SK-N-SH (cell line): ENCODE results near the gene ZSCAN9. TPM values are rescaled to one million over a fixed set of nuclear protein-coding genes. Genes with fewer than 3 reads are reported as not detected.

Source experiments
- CTCF ChIA-PET: fragments of 300-600, 350-600 bp; formaldehyde crosslinking; extraction: SDS; loops from one replicate; lab custom pipeline; 2021; lab: Yijun Ruan, JAX
- POLR2A ChIA-PET: fragments of 350-600 bp; sonication (Branson Sonifier 250); formaldehyde crosslinking; extraction: SDS; loops from one replicate; lab custom pipeline; 2020; ENCODE audit warnings: antibody characterized with exemption, inconsistent platforms; lab: Yijun Ruan, JAX
- DNase-seq: peaks from one replicate; pipeline ENCODE4 v3.0.0; 2012
- H2AFZ ChIP-seq: fragments of 200-600 bp; sonication (generic); 2 replicates; pipeline ENCODE4 v1.8.1; 2016; ENCODE audit warnings: antibody characterized with exemption, mild to moderate bottlenecking, low read depth
- H3F3A ChIP-seq: fragments of 200-600 bp; sonication (generic); replicated peaks from 2 replicates; pipeline ENCODE3; 2016; ENCODE audit warnings: antibody characterized with exemption, mild to moderate bottlenecking; ENCODE audit not compliant: insufficient read depth
- H3K27ac ChIP-seq, 2 experiments: fragments of 200-500 bp in 1 of 2; fragments of 200-600 bp in 1 of 2; sonication (Bioruptor generic) in 1 of 2; sonication (generic), shearing (Covaris generic) in 1 of 2; 2 replicates each; pipeline versions ENCODE4 v1.5.1 to v1.6.1; 2014 to 2016; ENCODE audit warnings: low read depth in 2 of 2, inconsistent platforms in 1 of 2, low read length in 1 of 2, mild to moderate bottlenecking in 1 of 2, mixed read lengths in 1 of 2
- H3K27me3 ChIP-seq: fragments of 200-600 bp; sonication (generic), shearing (Covaris generic); 2 replicates; pipeline ENCODE4 v1.6.1; 2016; ENCODE audit warnings: mixed run types; ENCODE audit not compliant: insufficient read depth
- H3K36me3 ChIP-seq, 2 experiments: fragments of 200-500 bp in 1 of 2; fragments of 200-600 bp in 1 of 2; sonication (Bioruptor generic) in 1 of 2; sonication (generic) in 1 of 2; replicated peaks in 1 of 2; 2 replicates each; pipeline versions ENCODE3 to v1.5.1; 2014 to 2016; ENCODE audit warnings: low read length in 1 of 2, mild to moderate bottlenecking in 1 of 2; ENCODE audit not compliant: insufficient read depth in 2 of 2, control insufficient read depth in 1 of 2
- H3K4me1 ChIP-seq, 2 experiments: fragments of 200-500 bp in 1 of 2; fragments of 200-600 bp in 1 of 2; sonication (Bioruptor generic) in 1 of 2; sonication (generic), shearing (Covaris generic) in 1 of 2; 2 replicates each; pipeline versions ENCODE4 v1.5.1 to v1.6.1; 2014 to 2016; ENCODE audit warnings: low read depth in 1 of 2, low read length in 1 of 2, mixed run types in 1 of 2; ENCODE audit not compliant: insufficient read depth in 2 of 2, control insufficient read depth in 1 of 2
- H3K4me2 ChIP-seq: fragments of 200-600 bp; sonication (generic), shearing (Covaris generic); 2 replicates; pipeline ENCODE4 v1.6.1; 2017; ENCODE audit warnings: mixed run types
- H3K4me3 ChIP-seq, 2 experiments: fragments of 200-500 bp in 1 of 2; fragments of 200-600 bp in 1 of 2; sonication (Bioruptor generic) in 1 of 2; sonication (generic), shearing (Covaris generic) in 1 of 2; 2 replicates each; pipeline versions ENCODE4 v1.5.1 to v1.8.1; 2014 to 2016; ENCODE audit warnings: low read depth in 2 of 2, inconsistent platforms in 1 of 2, low read length in 1 of 2, mild to moderate bottlenecking in 1 of 2, mixed read lengths in 1 of 2, moderate library complexity in 1 of 2
- H3K79me2 ChIP-seq: fragments of 200-600 bp; sonication (generic); 2 replicates; pipeline ENCODE4 v1.8.1; 2017; ENCODE audit warnings: mild to moderate bottlenecking; ENCODE audit not compliant: insufficient read depth
- H3K9ac ChIP-seq: fragments of 200-600 bp; sonication (generic); 2 replicates; pipeline ENCODE4 v1.6.1; 2017; ENCODE audit warnings: mixed run types
- H3K9me2 ChIP-seq: fragments of 200-600 bp; sonication (generic); 2 replicates; pipeline ENCODE4 v1.6.1; 2017; ENCODE audit warnings: mixed run types
- H3K9me3 ChIP-seq: fragments of 200-600 bp; sonication (generic); 2 replicates; pipeline ENCODE4 v1.6.1; 2017; ENCODE audit warnings: mixed run types, mild to moderate bottlenecking, moderate library complexity
- H4K20me1 ChIP-seq: fragments of 200-600 bp; sonication (generic); 2 replicates; pipeline ENCODE4 v1.6.1; 2017; ENCODE audit warnings: mild to moderate bottlenecking, mixed run types; ENCODE audit not compliant: insufficient read depth
- ELF1 ChIP-seq: IDR thresholded peaks from 2 replicates; pipeline ENCODE4 v1.4.0; 2012
- EP300 ChIP-seq, 2 experiments: IDR thresholded peaks; 2 replicates each; pipeline versions ENCODE4 v1.4.0 to v1.6.1; 2012; ENCODE audit warnings: borderline replicate concordance in 1 of 2, low read depth in 1 of 2, low read length in 1 of 2
- EZH2phosphoT487 ChIP-seq: fragments of 200-600 bp; sonication (generic); IDR thresholded peaks from 2 replicates; pipeline ENCODE4 v1.6.1; 2017; ENCODE audit warnings: low read depth, mixed run types, mild to moderate bottlenecking, antibody characterized with exemption, moderate library complexity, borderline replicate concordance
- FOSL2 ChIP-seq: IDR thresholded peaks from 2 replicates; pipeline ENCODE4 v1.4.0; 2012; ENCODE audit warnings: low read depth, mild to moderate bottlenecking, moderate library complexity, borderline replicate concordance
- GABPA ChIP-seq: IDR thresholded peaks from 2 replicates; pipeline ENCODE4 v1.4.0; 2012; ENCODE audit warnings: low read depth, mild to moderate bottlenecking
- GATA2 ChIP-seq: sonication (generic); formaldehyde crosslinking; IDR thresholded peaks from 2 replicates; pipeline ENCODE4 v1.5.0; 2020; ENCODE audit warnings: mild to moderate bottlenecking, missing genetic modification reagents
- IRF3 ChIP-seq: fragments of 150-350 bp; IDR thresholded peaks from 2 replicates; pipeline ENCODE4 v1.6.1; 2016; ENCODE audit warnings: mild to moderate bottlenecking, low read depth, low read length
- MAX ChIP-seq: IDR thresholded peaks from 2 replicates; pipeline ENCODE4 v1.4.0; 2012; ENCODE audit warnings: low read depth
- NFIC ChIP-seq: IDR thresholded peaks from 2 replicates; pipeline ENCODE4 v1.4.0; 2012; ENCODE audit warnings: borderline replicate concordance
- NRF1 ChIP-seq: IDR thresholded peaks from 2 replicates; pipeline ENCODE4 v1.6.1; 2012; ENCODE audit warnings: low read depth, mild to moderate bottlenecking, low read length
- POLR2AphosphoS5 ChIP-seq: IDR thresholded peaks from 2 replicates; pipeline ENCODE4 v1.6.1; 2012; ENCODE audit warnings: low read depth, low read length
- RFX5 ChIP-seq: IDR thresholded peaks from 2 replicates; pipeline ENCODE4 v1.6.1; 2012; ENCODE audit warnings: mild to moderate bottlenecking, improper control_type of control experiment, low read length
- RXRA ChIP-seq: IDR thresholded peaks from 2 replicates; pipeline ENCODE4 v1.4.0; 2012; ENCODE audit warnings: low read depth, mild to moderate bottlenecking, borderline replicate concordance
- SMC3 ChIP-seq: IDR thresholded peaks from 2 replicates; pipeline ENCODE4 v1.6.1; 2012; ENCODE audit warnings: low read depth, low read length, improper control_type of control experiment
- USF2 ChIP-seq: fragments of 150-350 bp; IDR thresholded peaks from 2 replicates; pipeline ENCODE4 v1.6.1; 2017; ENCODE audit warnings: antibody characterized with exemption, low read length, low read depth, borderline replicate concordance
- YY1 ChIP-seq: IDR thresholded peaks from 2 replicates; pipeline ENCODE4 v1.4.0; 2012; ENCODE audit warnings: low read depth, mild to moderate bottlenecking
- whole genome bisulfite sequencing: methylation state at CpG from one replicate; pipeline ENCODE4 v1.1.6; 2017; ENCODE audit warnings: low lambda C conversion rate; 5-methylcytosine and 5-hydroxymethylcytosine counted together
- polyA plus RNA-seq, 3 experiments: library from polyadenylated mRNA; depleted of rRNA; stranded (reverse); fragments of >200 nt; gene quantifications; 2 replicates each; pipeline ENCODE4 v1.2.3, GENCODE V29; 2012
- TF ChIP-seq, protein P1 (sequence below): IDR thresholded peaks from 2 replicates; pipeline ENCODE4 v1.4.0; 2012; ENCODE audit warnings: low read depth, borderline replicate concordance
- TF ChIP-seq, protein P2 (sequence below): fragments of 200-600 bp; sonication (generic); IDR thresholded peaks from 2 replicates; pipeline ENCODE4 v1.6.1; 2017; ENCODE audit warnings: antibody characterized with exemption, mild to moderate bottlenecking, moderate library complexity
- TF ChIP-seq, protein P3 (sequence below): IDR thresholded peaks from 2 replicates; pipeline ENCODE4; 2012

The ZSCAN9 gene
- polyA plus RNA-seq, 1 of the 3 experiments (the other 2 are of a cell fraction): 13.7 TPM

DNA sequence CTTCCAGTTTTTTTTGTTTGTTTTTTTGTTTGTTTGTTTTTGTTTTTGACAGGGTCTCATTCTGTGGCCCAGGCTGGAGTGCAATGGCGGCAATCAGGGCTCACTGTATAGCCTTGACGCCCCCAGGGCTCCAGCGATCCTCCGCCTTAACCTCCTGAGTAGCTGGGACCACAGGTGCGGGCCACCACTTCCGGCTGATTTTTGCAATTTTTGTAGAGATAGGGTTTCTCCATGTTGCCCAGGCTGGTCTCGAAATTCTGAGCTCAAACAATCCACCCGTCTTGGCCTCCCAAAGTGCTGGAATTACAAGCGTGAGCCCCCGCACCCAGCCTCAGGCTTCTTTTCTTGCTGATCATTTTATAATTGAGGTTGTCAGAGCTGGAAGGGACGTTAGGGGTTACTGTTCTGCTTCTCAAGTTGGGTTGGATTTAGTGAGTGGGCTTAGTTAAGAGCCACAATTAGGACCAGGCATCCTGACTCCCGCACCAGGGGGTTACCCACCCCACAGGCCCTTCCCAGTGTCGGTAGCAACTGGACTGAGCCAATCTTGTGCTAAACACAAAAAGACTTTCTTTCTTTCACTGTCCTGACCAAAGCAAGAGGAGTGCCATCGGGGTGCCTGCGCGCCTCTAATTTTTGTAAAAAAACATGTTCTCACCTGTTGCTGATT is 13.1 kb upstream of the ZSCAN9 start:
- TF ChIP-seq, protein P1, sequence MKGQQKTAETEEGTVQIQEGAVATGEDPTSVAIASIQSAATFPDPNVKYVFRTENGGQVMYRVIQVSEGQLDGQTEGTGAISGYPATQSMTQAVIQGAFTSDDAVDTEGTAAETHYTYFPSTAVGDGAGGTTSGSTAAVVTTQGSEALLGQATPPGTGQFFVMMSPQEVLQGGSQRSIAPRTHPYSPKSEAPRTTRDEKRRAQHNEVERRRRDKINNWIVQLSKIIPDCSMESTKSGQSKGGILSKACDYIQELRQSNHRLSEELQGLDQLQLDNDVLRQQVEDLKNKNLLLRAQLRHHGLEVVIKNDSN: no peak
- TF ChIP-seq POLR2AphosphoS5 (no peak), ELF1 (no peak), IRF3 (no peak), EZH2phosphoT487 (no peak), NRF1 (no peak), SMC3 (no peak), RFX5 (no peak), USF2 (no peak), MAX (no peak), NFIC (no peak), GATA2 (CRISPR knock-in tag) (no peak), FOSL2 (no peak), EP300 (IDR thresholded peaks at IDR 0.05; ENCODE audit: borderline replicate concordance in 1 of 2, low read depth in 1 of 2, low read length in 1 of 2) (no peak), YY1 (no peak), RXRA (no peak), GABPA (no peak)
- TF ChIP-seq, protein P2, sequence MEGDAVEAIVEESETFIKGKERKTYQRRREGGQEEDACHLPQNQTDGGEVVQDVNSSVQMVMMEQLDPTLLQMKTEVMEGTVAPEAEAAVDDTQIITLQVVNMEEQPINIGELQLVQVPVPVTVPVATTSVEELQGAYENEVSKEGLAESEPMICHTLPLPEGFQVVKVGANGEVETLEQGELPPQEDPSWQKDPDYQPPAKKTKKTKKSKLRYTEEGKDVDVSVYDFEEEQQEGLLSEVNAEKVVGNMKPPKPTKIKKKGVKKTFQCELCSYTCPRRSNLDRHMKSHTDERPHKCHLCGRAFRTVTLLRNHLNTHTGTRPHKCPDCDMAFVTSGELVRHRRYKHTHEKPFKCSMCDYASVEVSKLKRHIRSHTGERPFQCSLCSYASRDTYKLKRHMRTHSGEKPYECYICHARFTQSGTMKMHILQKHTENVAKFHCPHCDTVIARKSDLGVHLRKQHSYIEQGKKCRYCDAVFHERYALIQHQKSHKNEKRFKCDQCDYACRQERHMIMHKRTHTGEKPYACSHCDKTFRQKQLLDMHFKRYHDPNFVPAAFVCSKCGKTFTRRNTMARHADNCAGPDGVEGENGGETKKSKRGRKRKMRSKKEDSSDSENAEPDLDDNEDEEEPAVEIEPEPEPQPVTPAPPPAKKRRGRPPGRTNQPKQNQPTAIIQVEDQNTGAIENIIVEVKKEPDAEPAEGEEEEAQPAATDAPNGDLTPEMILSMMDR: no peak
- TF ChIP-seq, protein P3, sequence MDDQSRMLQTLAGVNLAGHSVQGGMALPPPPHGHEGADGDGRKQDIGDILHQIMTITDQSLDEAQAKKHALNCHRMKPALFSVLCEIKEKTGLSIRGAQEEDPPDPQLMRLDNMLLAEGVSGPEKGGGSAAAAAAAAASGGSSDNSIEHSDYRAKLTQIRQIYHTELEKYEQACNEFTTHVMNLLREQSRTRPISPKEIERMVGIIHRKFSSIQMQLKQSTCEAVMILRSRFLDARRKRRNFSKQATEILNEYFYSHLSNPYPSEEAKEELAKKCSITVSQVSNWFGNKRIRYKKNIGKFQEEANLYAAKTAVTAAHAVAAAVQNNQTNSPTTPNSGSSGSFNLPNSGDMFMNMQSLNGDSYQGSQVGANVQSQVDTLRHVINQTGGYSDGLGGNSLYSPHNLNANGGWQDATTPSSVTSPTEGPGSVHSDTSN: no peak
- Histone ChIP-seq H3K9me2 (no peaks in the 10 kb centered on the region), H2AFZ (peak overlapping the region; percentile 56), H3K27me3 (peaks cover 44% of the 10 kb centered on the region; the same call in 1 of the 2 replicates), H3K4me3 (peak overlapping the region; percentile 62 to 63), H3K9ac (peak overlapping the region; percentile 30; the same call in 1 of the 2 replicates), H3K4me1 (peaks cover 0 to 15% of the 10 kb centered on the region in 2 experiments; a peak in 3 of 4 replicates), H3K36me3 (no peaks in the 10 kb centered on the region), H3K4me2 (peak overlapping the region; percentile 65), H4K20me1 (no peaks in the 10 kb centered on the region), H3K79me2 (no peaks in the 10 kb centered on the region), H3K9me3 (no peaks in the 10 kb centered on the region), H3F3A (peaks cover 6% of the 10 kb centered on the region), H3K27ac (no peak overlapping the region)
- POLR2A ChIA-PET: interaction anchor here (0.7 kb wide), 1 partner anchor 1115 kb away, joined by 3 read pairs; no protein-coding TSS in a partner anchor
- CTCF ChIA-PET: interaction anchor here (2.2 kb wide), 1 partner anchor 144 kb away, joined by 5 read pairs; no protein-coding TSS in a partner anchor
- DNase-seq: no peak
- 18% methylated on average over 16 of the region's 16 CpGs for WGBS
